ENCODE data around the gene METTL4. TPM values are rescaled to one million over a fixed set of nuclear protein-coding genes. Genes with fewer than 3 reads are reported as not detected.
A peak's percentile ranks its signal among the peaks of the same experiment; 100 is the strongest.

METTL4 gene
- total RNA-seq, 4 donors from 2014 or later = 2.2 to 14.0 (median 5.4) TPM

DNA sequence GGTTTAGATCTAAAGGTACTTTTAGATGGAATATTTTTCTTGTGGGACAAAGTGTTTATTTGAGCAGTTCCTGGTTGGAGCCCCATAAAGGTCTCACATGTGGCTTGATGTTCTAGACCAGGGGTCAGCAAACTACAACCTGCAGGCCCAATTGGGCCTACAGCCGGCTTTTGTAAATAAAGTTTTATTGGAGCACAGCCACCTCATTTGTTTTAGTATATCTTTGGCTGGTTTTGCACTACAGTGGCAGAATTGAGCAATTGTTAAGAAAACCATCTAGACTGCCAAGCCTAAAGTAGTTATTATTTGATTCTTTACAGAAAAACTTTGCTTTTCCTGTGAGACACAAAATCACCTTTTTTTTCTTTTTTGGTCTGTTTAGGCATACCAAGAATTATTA, 41.7 kb upstream of the METTL4 start:
- in situ Hi-C loops (cut with MboI; ENCODE audit: low pct_ligation_motif_present in 1 of 4, low pct_unique_long_range_greater_than_20kb in 1 of 4, low sequenced_read_pairs in 3 of 4) (no loop called here), intact Hi-C loops (cut with DNase I; ENCODE audit: low total_unique reads) (no loop called here)
- H3K4me3 ChIP-seq = no peak overlapping the region
- H3K9me3 ChIP-seq = no peaks in the 10 kb centered on the region
- 48% methylated on average over 1 of the region's 1 CpG; no CpG with 5 or more reads in 1 of the 2 donors for WGBS, 2 donors (ENCODE audit: low coverage in 1 of 2)
- H3K27me3 ChIP-seq = no peaks in the 10 kb centered on the region
- TF ChIP-seq POLR2AphosphoS5 (IDR thresholded peaks at IDR 0.05) = no peak
- no peak for TF ChIP-seq POLR2A (IDR thresholded peaks at IDR 0.05)
- no peak for TF ChIP-seq EP300 (IDR thresholded peaks at IDR 0.05; ENCODE audit: low read depth)
- H3K27ac ChIP-seq = no peak overlapping the region
- H3K4me1 ChIP-seq = no peaks in the 10 kb centered on the region
- DNase-seq = no peak
- no peaks in the 10 kb centered on the region for H3K36me3 ChIP-seq

DNA sequence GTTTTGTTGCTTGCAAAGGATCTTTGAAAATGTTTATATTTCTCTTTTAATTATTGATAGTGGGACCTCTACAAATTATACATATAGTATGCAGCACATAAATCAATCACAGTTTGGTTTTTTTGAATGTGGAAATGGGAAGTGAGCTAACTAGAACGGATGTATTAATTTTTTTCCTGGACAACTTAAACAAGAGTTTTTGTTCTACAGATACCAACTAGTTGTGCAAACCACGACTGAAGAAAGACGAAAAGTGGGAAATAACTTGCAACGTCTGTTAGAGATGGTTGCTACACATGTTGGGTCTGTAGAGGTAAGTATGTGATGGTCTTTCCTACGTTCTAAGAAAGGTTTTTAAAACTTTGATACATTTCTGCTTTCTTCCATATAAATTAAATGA, 39.2 kb upstream of the METTL4 start:
- Histone ChIP-seq H3K4me3 (no peak overlapping the region), H3K36me3 (no peaks in the 10 kb centered on the region), H3K27ac (no peak overlapping the region), H3K4me1 (peaks cover 0 to 14% (median 0%) of the 10 kb centered on the region in 4 donors), H3K9me3 (no peaks in the 10 kb centered on the region), H3K27me3 (no peaks in the 10 kb centered on the region)
- no peak for DNase-seq
- in situ Hi-C loops (cut with MboI; ENCODE audit: low pct_ligation_motif_present in 1 of 4, low pct_unique_long_range_greater_than_20kb in 1 of 4, low sequenced_read_pairs in 3 of 4) (no loop called here), intact Hi-C loops (cut with DNase I; ENCODE audit: low total_unique reads) (no loop called here)
- TF ChIP-seq POLR2AphosphoS5 (IDR thresholded peaks at IDR 0.05) = no peak
- TF ChIP-seq EP300 (IDR thresholded peaks at IDR 0.05; ENCODE audit: low read depth) = no peak
- no peak for TF ChIP-seq POLR2A (IDR thresholded peaks at IDR 0.05)
- TF ChIP-seq, protein P1, sequence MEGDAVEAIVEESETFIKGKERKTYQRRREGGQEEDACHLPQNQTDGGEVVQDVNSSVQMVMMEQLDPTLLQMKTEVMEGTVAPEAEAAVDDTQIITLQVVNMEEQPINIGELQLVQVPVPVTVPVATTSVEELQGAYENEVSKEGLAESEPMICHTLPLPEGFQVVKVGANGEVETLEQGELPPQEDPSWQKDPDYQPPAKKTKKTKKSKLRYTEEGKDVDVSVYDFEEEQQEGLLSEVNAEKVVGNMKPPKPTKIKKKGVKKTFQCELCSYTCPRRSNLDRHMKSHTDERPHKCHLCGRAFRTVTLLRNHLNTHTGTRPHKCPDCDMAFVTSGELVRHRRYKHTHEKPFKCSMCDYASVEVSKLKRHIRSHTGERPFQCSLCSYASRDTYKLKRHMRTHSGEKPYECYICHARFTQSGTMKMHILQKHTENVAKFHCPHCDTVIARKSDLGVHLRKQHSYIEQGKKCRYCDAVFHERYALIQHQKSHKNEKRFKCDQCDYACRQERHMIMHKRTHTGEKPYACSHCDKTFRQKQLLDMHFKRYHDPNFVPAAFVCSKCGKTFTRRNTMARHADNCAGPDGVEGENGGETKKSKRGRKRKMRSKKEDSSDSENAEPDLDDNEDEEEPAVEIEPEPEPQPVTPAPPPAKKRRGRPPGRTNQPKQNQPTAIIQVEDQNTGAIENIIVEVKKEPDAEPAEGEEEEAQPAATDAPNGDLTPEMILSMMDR (IDR thresholded peaks at IDR 0.05) = no peak
- 89 to 93% methylated on average over 5 of the region's 5 CpGs for WGBS, 2 donors (ENCODE audit: low coverage in 1 of 2)

DNA sequence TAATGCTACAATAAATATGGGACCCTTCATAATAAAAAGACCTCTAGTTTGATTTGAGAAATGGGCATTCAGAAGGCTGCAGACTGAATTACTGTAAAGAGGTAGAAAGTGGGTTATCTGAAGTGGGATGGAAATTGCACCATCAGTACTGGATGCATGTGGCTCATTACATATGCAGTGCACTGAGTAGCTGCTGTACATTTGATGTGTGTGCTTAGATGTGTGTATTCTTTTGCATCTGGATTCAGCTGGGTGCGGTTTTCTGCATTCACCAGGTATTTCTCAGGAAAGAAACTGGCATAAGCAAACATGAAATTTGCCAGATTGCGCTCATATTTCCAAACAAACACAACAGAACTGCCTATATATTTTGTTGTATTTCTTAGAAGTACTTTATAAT, 38.3 kb upstream of the METTL4 start:
- no peaks in the 10 kb centered on the region for H3K36me3 ChIP-seq
- TF ChIP-seq EP300 (IDR thresholded peaks at IDR 0.05; ENCODE audit: low read depth) = no peak
- no peak for TF ChIP-seq POLR2AphosphoS5 (IDR thresholded peaks at IDR 0.05)
- TF ChIP-seq, protein P1 (IDR thresholded peaks at IDR 0.05) = no peak
- no peak for TF ChIP-seq POLR2A (IDR thresholded peaks at IDR 0.05)
- H3K4me1 ChIP-seq = peaks cover 0 to 18% (median 0%) of the 10 kb centered on the region in 4 donors
- in situ Hi-C loops (cut with MboI; ENCODE audit: low pct_ligation_motif_present in 1 of 4, low pct_unique_long_range_greater_than_20kb in 1 of 4, low sequenced_read_pairs in 3 of 4) = no loop called here
- 94 to 97% methylated on average over 2 of the region's 2 CpGs for WGBS, 2 donors (ENCODE audit: low coverage in 1 of 2)
- intact Hi-C loops (cut with DNase I; ENCODE audit: low total_unique reads) = no loop called here
- no peaks in the 10 kb centered on the region for H3K9me3 ChIP-seq
- no peak overlapping the region for H3K4me3 ChIP-seq
- H3K27ac ChIP-seq = no peak overlapping the region
- no peak for DNase-seq
- no peaks in the 10 kb centered on the region for H3K27me3 ChIP-seq

DNA sequence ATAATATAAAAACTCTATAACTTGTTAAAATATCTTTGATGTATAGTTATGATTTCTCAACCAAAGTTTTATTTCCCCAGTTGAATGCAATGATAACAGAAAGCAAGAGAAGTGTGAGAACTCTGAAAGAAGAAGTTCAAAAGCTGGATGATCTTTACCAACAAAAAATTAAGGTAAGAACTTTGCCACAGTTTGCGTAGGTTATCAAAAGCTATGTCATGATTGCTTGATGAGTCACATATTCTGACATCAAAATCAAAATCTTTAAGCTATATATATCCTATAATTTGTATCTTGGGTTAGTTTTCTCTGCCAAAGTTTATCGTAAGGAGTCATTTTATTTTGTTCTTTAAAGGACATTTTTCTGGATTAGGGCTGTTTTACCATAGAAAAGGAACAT, 35.0 kb upstream of the METTL4 start:
- WGBS, 2 donors (ENCODE audit: low coverage in 1 of 2) = 75 to 78% methylated on average over 2 of the region's 2 CpGs

More for the DNA sequence above, 35.0 kb upstream of the METTL4 start:
- H3K9me3 ChIP-seq = no peaks in the 10 kb centered on the region
- peak overlapping the region in 3 of 4 donors; percentile 4 to 56 (median 51) for H3K27ac ChIP-seq
- no peaks in the 10 kb centered on the region for H3K27me3 ChIP-seq
- H3K4me3 ChIP-seq = no peak overlapping the region
- TF ChIP-seq, protein P1 (IDR thresholded peaks at IDR 0.05) = no peak
- TF ChIP-seq POLR2AphosphoS5 (IDR thresholded peaks at IDR 0.05) = no peak
- in situ Hi-C loops (cut with MboI; ENCODE audit: low pct_ligation_motif_present in 1 of 4, low pct_unique_long_range_greater_than_20kb in 1 of 4, low sequenced_read_pairs in 3 of 4) (no loop called here), intact Hi-C loops (cut with DNase I; ENCODE audit: low total_unique reads) (no loop called here)
- no peaks in the 10 kb centered on the region for H3K36me3 ChIP-seq
- no peak for DNase-seq
- H3K4me1 ChIP-seq = peaks cover 0 to 18% (median 0%) of the 10 kb centered on the region in 4 donors

Data from transverse colon (tissue), 4 donors.